HG03045 (cell line): ENCODE data around the gene RNF25.

Experiments used
- ATAC-seq: cut with Tn5 transposase; IDR thresholded peaks from one replicate; pipeline ENCODE4 v1.9.1; 2021; ENCODE audit warnings: mild to moderate bottlenecking, moderate library complexity; ENCODE audit not compliant: unreplicated experiment

Gene RNF25

GRCh38 chr2:218627939-218628338 lies 43.9 kb downstream of the RNF25 start:
- no peak for ATAC-seq

GRCh38 chr2:218626369-218626768 lies 45.4 kb downstream of the RNF25 start:
- no peak for ATAC-seq

GRCh38 chr2:218623366-218623705 lies 48.5 kb downstream of the RNF25 start:
- ATAC-seq, result no peak

GRCh38 chr2:218622606-218623365 lies 49.0 kb downstream of the RNF25 start:
- ATAC-seq, result no peak

GRCh38 chr2:218621007-218621406 lies 50.8 kb downstream of the RNF25 start:
- ATAC-seq, result no peak

- ATAC-seq, result no peak
Observed at GRCh38 chr2:218618102-218618860, 53.5 kb downstream of the RNF25 start.

GRCh38 chr2:218615868-218616315 lies 55.9 kb downstream of the RNF25 start:
- ATAC-seq, result no peak
